ENCODE measurements around the gene PLXNB2. TPM values are rescaled to one million over a fixed set of nuclear protein-coding genes. Genes with fewer than 3 reads are reported as not detected.

The PLXNB2 gene
- total and polyA plus RNA-seq, 8 donors, result 89.3 to 216 (median 128) TPM

DNA sequence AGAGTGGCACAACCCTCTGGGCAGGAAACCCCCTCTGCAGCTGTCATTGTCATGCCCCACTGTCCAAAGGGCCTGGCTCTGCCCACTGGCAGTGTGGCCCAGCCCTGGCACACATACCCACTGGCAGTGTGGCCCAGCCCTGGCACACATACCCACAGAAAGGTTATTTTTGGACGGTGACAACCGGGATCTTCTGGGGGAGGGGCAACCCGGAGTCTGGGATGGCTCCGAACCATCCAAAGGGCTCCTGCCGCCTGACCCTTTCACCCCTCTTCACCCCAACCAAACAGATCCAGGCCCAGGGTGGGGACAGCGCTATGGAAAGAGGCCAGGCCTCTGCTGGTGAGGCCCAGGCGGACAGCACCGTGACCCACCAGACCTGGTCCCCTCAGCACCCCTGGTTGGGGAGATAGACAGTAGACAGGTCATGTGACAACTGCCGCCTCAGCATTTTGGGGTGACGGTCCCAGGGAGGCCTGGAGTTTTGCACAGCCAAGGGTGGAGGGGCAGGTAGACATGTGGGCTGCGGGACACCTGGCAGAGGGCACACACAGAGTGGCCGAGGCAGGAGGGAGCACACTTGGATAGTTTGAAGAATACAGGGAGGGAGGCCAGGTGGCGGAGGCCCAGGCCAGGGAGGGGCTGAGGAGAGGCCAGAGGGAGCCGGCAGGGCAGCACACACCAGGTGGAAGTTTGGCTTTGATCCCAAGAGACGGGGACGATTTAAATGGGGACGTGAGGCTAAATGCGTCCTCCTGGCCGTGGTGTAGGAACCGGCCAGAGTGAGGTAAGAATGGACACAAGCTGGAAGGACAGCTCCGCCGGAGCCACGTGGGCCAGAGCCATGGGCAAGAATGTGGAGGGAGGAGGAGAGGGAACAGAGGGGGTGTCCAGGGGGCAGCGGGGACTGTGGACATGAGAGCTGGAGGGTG, 48.8 kb downstream of the PLXNB2 start:
- Histone ChIP-seq H3K27me3 (no peaks in the 10 kb centered on the region), H3K9me3 (no peaks in the 10 kb centered on the region), H3K4me3 (no peak overlapping the region), H3K36me3 (no peaks in the 10 kb centered on the region), H3K4me1 (no peaks in the 10 kb centered on the region), H3K27ac (no peak overlapping the region)
- FAIRE-seq (no peak), ATAC-seq (no peak), DNase-seq (no peak)
- intact Hi-C loops (cut with DNase I), result loop anchor here in 1 of 3 donors (5.0 kb wide), 1 partner anchor 79 kb away; no protein-coding TSS in a partner anchor
- 63 to 68% methylated on average over 24 of the region's 24 CpGs for WGBS, 2 donors
- TF ChIP-seq, protein P1, sequence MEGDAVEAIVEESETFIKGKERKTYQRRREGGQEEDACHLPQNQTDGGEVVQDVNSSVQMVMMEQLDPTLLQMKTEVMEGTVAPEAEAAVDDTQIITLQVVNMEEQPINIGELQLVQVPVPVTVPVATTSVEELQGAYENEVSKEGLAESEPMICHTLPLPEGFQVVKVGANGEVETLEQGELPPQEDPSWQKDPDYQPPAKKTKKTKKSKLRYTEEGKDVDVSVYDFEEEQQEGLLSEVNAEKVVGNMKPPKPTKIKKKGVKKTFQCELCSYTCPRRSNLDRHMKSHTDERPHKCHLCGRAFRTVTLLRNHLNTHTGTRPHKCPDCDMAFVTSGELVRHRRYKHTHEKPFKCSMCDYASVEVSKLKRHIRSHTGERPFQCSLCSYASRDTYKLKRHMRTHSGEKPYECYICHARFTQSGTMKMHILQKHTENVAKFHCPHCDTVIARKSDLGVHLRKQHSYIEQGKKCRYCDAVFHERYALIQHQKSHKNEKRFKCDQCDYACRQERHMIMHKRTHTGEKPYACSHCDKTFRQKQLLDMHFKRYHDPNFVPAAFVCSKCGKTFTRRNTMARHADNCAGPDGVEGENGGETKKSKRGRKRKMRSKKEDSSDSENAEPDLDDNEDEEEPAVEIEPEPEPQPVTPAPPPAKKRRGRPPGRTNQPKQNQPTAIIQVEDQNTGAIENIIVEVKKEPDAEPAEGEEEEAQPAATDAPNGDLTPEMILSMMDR (IDR thresholded peaks at IDR 0.05), result no peak

DNA sequence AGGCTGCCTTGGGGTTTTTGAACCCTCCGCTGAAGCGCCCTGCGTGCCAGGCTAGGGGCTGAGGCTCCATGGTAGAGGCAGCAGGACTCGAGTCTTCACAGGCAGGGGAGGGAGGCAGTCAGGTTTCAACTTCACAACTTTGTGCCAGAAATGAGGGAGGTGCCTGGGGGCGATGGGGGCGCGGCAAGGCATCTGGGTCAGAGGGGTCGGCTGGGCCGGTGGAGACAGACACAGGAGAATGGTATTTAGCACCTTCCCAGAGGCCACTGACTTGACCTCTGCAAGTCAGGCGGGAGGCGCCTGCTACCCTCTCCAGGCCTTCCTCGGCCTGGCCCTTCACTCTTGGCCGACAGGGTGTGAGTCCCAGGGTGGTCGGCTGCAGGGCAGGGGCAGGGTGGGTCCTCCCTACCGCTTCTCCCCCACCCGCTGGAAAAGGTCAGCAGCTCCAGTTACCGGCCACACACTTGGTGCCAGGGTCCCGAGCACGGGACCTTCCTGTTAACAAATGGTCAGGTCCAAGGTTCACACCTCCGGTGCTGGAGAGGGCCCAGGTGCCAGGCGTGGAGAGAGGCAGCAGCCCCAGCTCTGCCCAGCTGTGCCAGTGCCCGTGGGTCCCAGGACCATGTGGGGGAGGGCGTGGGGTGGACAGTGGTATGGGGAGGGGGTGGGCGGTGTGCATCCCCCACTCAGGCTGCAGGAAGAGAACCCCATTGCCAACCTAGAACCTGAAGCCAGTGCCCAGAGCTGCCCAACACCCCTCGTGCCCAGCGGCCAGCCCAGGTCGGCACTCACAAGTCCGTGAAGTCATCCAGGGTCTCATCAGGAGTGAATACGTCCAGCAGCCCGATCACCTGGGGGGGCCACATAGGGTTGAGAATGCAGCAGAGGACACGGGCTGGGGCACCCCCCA, 49.7 kb downstream of the PLXNB2 start:
- intact Hi-C loops (cut with DNase I), result loop anchor here in 1 of 3 donors (5.0 kb wide), 1 partner anchor 80 kb away; no protein-coding TSS in a partner anchor
- H3K9me3 ChIP-seq, result no peaks in the 10 kb centered on the region
- ATAC-seq (peak in 3 of 4 donors; percentile 5 to 49 (median 41)), DNase-seq (peak in 1 of 6 donors; percentile 55), FAIRE-seq (no peak)
- 49 to 54% methylated on average over 28 to 31 of the region's 31 CpGs for WGBS, 2 donors
- H3K27me3 ChIP-seq, result no peaks in the 10 kb centered on the region
- no peak overlapping the region for H3K4me3 ChIP-seq
- TF ChIP-seq, protein P1 (IDR thresholded peaks at IDR 0.05), result no peak
- no peaks in the 10 kb centered on the region for H3K4me1 ChIP-seq
- H3K27ac ChIP-seq, result no peak overlapping the region
- no peaks in the 10 kb centered on the region for H3K36me3 ChIP-seq

DNA sequence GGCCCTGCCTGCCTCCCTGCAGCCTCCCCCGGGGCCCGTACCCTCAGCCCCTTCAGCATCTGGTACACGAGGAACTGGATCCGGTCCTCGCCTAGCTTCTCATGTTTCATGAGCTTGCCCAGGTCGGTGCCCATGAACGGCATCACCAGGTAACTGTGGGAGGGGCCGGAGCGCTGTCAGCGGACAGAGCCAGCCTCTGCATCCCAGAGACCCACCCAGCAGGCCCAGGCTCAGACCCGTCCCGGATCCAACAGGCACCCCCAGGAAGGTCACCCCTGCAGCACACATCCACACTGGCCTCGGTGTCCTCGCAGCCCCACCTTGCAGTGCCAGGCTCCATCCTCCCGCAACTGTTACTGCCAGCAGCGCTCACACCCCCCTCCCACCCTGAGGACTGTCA, 50.4 kb downstream of the PLXNB2 start:
- H3K27me3 ChIP-seq, result no peaks in the 10 kb centered on the region
- FAIRE-seq (no peak), DNase-seq (no peak), ATAC-seq (no peak)
- TF ChIP-seq, protein P1 (IDR thresholded peaks at IDR 0.05), result no peak
- H3K9me3 ChIP-seq, result no peaks in the 10 kb centered on the region
- H3K4me3 ChIP-seq, result no peak overlapping the region
- intact Hi-C loops (cut with DNase I), result loop anchor here in 1 of 3 donors (5.0 kb wide), 1 partner anchor 80 kb away; no protein-coding TSS in a partner anchor
- 70 to 71% methylated on average over 16 of the region's 16 CpGs for WGBS, 2 donors
- no peaks in the 10 kb centered on the region for H3K36me3 ChIP-seq
- no peak overlapping the region for H3K27ac ChIP-seq
- no peaks in the 10 kb centered on the region for H3K4me1 ChIP-seq

DNA sequence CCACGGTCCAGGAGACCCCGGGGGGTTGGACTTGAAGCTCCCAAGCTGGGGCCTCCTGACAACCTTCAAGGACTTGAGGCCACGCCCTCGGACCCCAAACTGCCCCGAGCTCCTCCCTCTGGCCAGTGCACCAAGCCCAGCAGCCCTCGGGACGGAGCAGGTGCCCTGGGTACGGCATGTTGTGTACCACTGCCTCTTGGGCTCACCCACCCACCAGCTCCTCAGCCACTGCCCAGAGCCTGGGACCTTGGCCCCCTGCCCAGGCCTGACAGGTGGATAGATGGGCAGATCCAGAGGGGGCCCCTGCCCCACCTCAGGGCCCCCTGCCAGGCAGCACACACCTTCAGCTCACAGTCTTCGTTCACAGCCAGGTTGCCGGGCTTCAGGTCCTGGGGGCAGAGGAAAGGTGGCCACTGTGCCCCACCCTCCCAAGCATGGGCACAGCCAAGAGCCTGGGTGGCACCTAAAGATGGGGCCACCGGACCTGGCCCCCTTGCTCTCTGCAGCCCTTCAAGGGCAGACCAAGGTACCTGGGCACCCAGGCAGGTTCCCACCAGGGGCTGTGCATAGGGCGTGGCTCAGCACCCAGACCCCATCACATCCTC, 51.1 kb downstream of the PLXNB2 start:
- H3K4me1 ChIP-seq, result no peaks in the 10 kb centered on the region
- ATAC-seq, result no peak
- no peak for FAIRE-seq
- no peaks in the 10 kb centered on the region for H3K27me3 ChIP-seq
- no peaks in the 10 kb centered on the region for H3K9me3 ChIP-seq
- H3K4me3 ChIP-seq, result no peak overlapping the region
- intact Hi-C loops (cut with DNase I), result loop anchor here in 1 of 3 donors (5.0 kb wide), 1 partner anchor 81 kb away; no protein-coding TSS in a partner anchor
- WGBS, 2 donors, result 52 to 65% methylated on average over 12 of the region's 12 CpGs
- TF ChIP-seq, protein P1 (IDR thresholded peaks at IDR 0.05), result no peak
- no peak overlapping the region for H3K27ac ChIP-seq
- peak in 1 of 6 donors; percentile 61 for DNase-seq
- no peaks in the 10 kb centered on the region for H3K36me3 ChIP-seq
